ENCODE data around the gene MAP3K21. TPM values are rescaled to one million over a fixed set of nuclear protein-coding genes. Genes with fewer than 3 reads are reported as not detected.

Gene MAP3K21
- total and polyA plus RNA-seq, 2 of the 8 experiments (the other 6 are each of a cell fraction or from before 2014, with no cell fraction given): 21.2 to 21.8 TPM

DNA sequence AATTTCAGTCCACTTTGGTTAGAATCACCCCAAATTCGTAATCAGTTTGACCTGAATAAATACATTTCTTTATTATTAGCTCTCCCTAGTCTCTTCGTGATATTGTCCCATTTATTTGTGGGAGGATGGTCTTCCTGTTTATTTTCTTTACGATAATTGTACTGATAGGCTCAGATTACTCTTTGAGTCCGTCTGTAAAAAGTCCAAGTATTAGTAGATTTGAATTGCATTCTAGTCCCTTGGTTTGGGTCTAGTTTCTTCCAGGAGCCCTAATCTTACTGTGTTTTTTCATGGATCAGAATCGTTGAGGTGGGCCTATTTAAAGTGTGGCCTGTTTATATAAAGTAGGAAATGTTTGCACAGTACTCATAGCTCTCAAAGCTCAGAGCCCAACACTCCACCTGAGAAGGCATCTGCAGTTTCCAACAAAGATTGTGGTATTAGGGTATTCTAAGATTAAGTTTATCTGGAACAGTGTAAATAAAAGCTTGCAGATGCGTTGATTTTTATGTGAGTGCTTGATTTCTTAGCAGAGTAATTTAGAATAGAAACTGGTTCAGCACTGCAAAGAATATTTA, 33.1 kb downstream of the MAP3K21 start:
- H2BK15ac ChIP-seq (ENCODE audit: low read length): no peak overlapping the region
- no peak overlapping the region for H2BK20ac ChIP-seq (ENCODE audit: low read length)
- no peak overlapping the region for H2AK5ac ChIP-seq (ENCODE audit: low read depth, low read length)
- H3K79me1 ChIP-seq (ENCODE audit: low read depth, low read length): no peaks in the 10 kb centered on the region
- H3K4me1 ChIP-seq (replicated peaks in 1 of 4; ENCODE audit: control insufficient read depth in 3 of 4, insufficient read depth in 4 of 4, low read length in 3 of 4): peaks cover 0 to 2% (median under 1%) of the 10 kb centered on the region in 4 experiments; a peak in 2 of 7 replicates
- H4K20me1 ChIP-seq (replicated peaks in 1 of 2; ENCODE audit: control insufficient read depth in 1 of 2, insufficient read depth in 2 of 2, low read length in 2 of 2): no peaks in the 10 kb centered on the region
- H3K9me3 ChIP-seq (ENCODE audit: insufficient read depth in 2 of 2, low read depth in 1 of 2, low read length in 1 of 2): no peaks in the 10 kb centered on the region
- no peak overlapping the region for H2BK120ac ChIP-seq (replicated peaks; ENCODE audit: low read depth, low read length)
- H3K4me3 ChIP-seq (ENCODE audit: extremely low read depth in 1 of 4, insufficient read depth in 2 of 4, low read depth in 3 of 4, low read length in 4 of 4): no peak overlapping the region
- 94% methylated on average over 6 of the region's 6 CpGs; no CpG with 5 or more reads in 1 of the 2 experiments for WGBS, 2 experiments (ENCODE audit: extremely low coverage in 1 of 2, insufficient coverage in 1 of 2, insufficient read length in 1 of 2, insufficient replicate concordance in 2 of 2, low coverage in 1 of 2, low lambda C conversion rate in 2 of 2, missing lambda C conversion rate in 1 of 2)
- FAIRE-seq (no peak), DNase-seq (ENCODE audit: low read depth in 1 of 2, low spot score in 2 of 2) (no peak)
- no peak overlapping the region for H3K23ac ChIP-seq (ENCODE audit: insufficient read length)
- no peak overlapping the region for H4K91ac ChIP-seq (replicated peaks; ENCODE audit: insufficient read length, low read length)
- H3K4me2 ChIP-seq (ENCODE audit: insufficient read depth in 1 of 2, low read depth in 2 of 2, low read length in 2 of 2): no peak overlapping the region
- H3K23me2 ChIP-seq (ENCODE audit: low read depth, low read length): no peaks in the 10 kb centered on the region
- H2AFZ ChIP-seq (ENCODE audit: low read length): no peak overlapping the region
- no peak overlapping the region for H3K18ac ChIP-seq (ENCODE audit: extremely low read depth, low read length)
- CTCF ChIA-PET (ENCODE audit: partially characterized antibody): interaction anchor here (0.5 to 1.7 kb wide), 3 partner anchors 9 to 831 kb away, joined by 3 to 10 read pairs (median 5); no protein-coding TSS in a partner anchor
- no peak overlapping the region for H2BK12ac ChIP-seq (ENCODE audit: low read depth, low read length)
- POLR2A ChIA-PET (ENCODE audit: partially characterized antibody): no interaction called here
- H3K56ac ChIP-seq (replicated peaks; ENCODE audit: insufficient read length, low read depth, low read length): no peak overlapping the region
- H3K14ac ChIP-seq (ENCODE audit: insufficient read length): no peak overlapping the region
- H3K27me3 ChIP-seq (replicated peaks in 1 of 4; ENCODE audit: control insufficient read depth in 3 of 4, extremely low read depth in 1 of 4, insufficient read depth in 3 of 4, low read length in 3 of 4): no peaks in the 10 kb centered on the region
- H3K4ac ChIP-seq (replicated peaks; ENCODE audit: insufficient read length, low read depth, low read length): no peak overlapping the region
- H3K36me3 ChIP-seq (ENCODE audit: control insufficient read depth in 2 of 4, insufficient read depth in 4 of 4, low read length in 3 of 4): peaks cover 0 to 6% (median 2%) of the 10 kb centered on the region in 4 experiments; a peak in 4 of 8 replicates
- TF ChIP-seq CREB1 (IDR thresholded peaks at IDR 0.05) (no peak), SUZ12 (IDR thresholded peaks at IDR 0.05; ENCODE audit: low read length) (no peak), POU5F1 (IDR thresholded peaks at IDR 0.05; ENCODE audit: low read depth, low read length) (no peak), BACH1 (IDR thresholded peaks at IDR 0.05; ENCODE audit: low read length) (no peak)
- no peak overlapping the region for H3K27ac ChIP-seq (ENCODE audit: low read depth, low read length)
- no peak overlapping the region for H4K8ac ChIP-seq (ENCODE audit: extremely low read depth, insufficient read depth, low read length)
- no peak overlapping the region for H4K5ac ChIP-seq (ENCODE audit: insufficient read length, low read depth, low read length)
- H2BK5ac ChIP-seq (ENCODE audit: low read depth, low read length): no peak overlapping the region
- no peaks in the 10 kb centered on the region for H3K79me2 ChIP-seq (ENCODE audit: control insufficient read depth in 1 of 2, insufficient read depth in 2 of 2, low read length in 2 of 2)
- no peak overlapping the region for H3K9ac ChIP-seq (replicated peaks in 1 of 4; ENCODE audit: extremely low read depth in 1 of 4, low read depth in 3 of 4, low read length in 3 of 4)

Measured in H1 (cell line).